IMR-90 (cell line): Measurements from ENCODE around the gene ZNF84.

Experiments used
- BHLHE40 ChIP-seq: fragments of 150-350 bp; IDR thresholded peaks from 2 replicates; pipeline ENCODE4 v1.6.1; 2016; ENCODE audit warnings: mild to moderate bottlenecking, low read depth, low read length
- CEBPB ChIP-seq: IDR thresholded peaks from 2 replicates; pipeline ENCODE4 v1.6.1; 2012; ENCODE audit warnings: low read depth, low read length, improper control_type of control experiment
- CHD1 ChIP-seq: IDR thresholded peaks from 2 replicates; pipeline ENCODE4 v1.6.1; 2012; ENCODE audit warnings: low read depth, low read length, improper control_type of control experiment
- CTCF ChIP-seq: conservative IDR thresholded peaks from 2 replicates; pipeline ENCODE4 v1.5.1; 2012; ENCODE audit warnings: mild to moderate bottlenecking, low read depth, low read length, improper control_type of control experiment
- ELK1 ChIP-seq: fragments of 150-350 bp; IDR thresholded peaks from 2 replicates; pipeline ENCODE4 v1.6.1; 2016; ENCODE audit warnings: low read depth, mild to moderate bottlenecking, low read length, moderate library complexity, borderline replicate concordance
- FOS ChIP-seq: fragments of 150-350 bp; IDR thresholded peaks from 2 replicates; pipeline ENCODE4 v1.6.1; 2016; ENCODE audit warnings: low read depth, low read length
- MAFK ChIP-seq: IDR thresholded peaks from 2 replicates; pipeline ENCODE4 v1.6.1; 2012; ENCODE audit warnings: low read depth, low read length, improper control_type of control experiment
- MXI1 ChIP-seq: IDR thresholded peaks from 2 replicates; pipeline ENCODE4 v1.6.1; 2012; ENCODE audit warnings: low read depth, mild to moderate bottlenecking, low read length, moderate library complexity, borderline replicate concordance
- NFE2L2 ChIP-seq: fragments of 150-350 bp; IDR thresholded peaks from 2 replicates; pipeline ENCODE4 v1.6.1; 2016; ENCODE audit warnings: low read depth, mild to moderate bottlenecking, low read length
- POLR2A ChIP-seq: IDR thresholded peaks from 2 replicates; pipeline ENCODE4 v1.6.1; 2012; ENCODE audit warnings: mild to moderate bottlenecking, low read depth, low read length
- RAD21 ChIP-seq: IDR thresholded peaks from 2 replicates; pipeline ENCODE4 v1.6.1; 2012; ENCODE audit warnings: low read length, improper control_type of control experiment
- RCOR1 ChIP-seq: IDR thresholded peaks from 2 replicates; pipeline ENCODE4 v1.6.1; 2012; ENCODE audit warnings: mild to moderate bottlenecking, low read length, improper control_type of control experiment; ENCODE audit not compliant: insufficient replicate concordance
- SMC3 ChIP-seq: fragments of 150-350 bp; IDR thresholded peaks from 2 replicates; pipeline ENCODE4 v1.6.1; 2016; ENCODE audit warnings: low read depth, mild to moderate bottlenecking, antibody characterized with exemption, low read length, moderate library complexity
- USF2 ChIP-seq: fragments of 150-350 bp; IDR thresholded peaks from 2 replicates; pipeline ENCODE4 v1.6.1; 2017; ENCODE audit warnings: mild to moderate bottlenecking, antibody characterized with exemption, low read length, low read depth

GRCh38 chr12:133037207-133038005, at the start of gene ZNF84:
- TF ChIP-seq CTCF (no peak), SMC3 (no peak), POLR2A (peak; percentile 79), MAFK (no peak), BHLHE40 (peak; percentile 94), FOS (peak; percentile 22; the same call in 1 of the 2 replicates), MXI1 (peak; percentile 72; the same call in 1 of the 2 replicates), NFE2L2 (no peak), USF2 (peak; percentile 96), RCOR1 (no peak), CHD1 (no peak), CEBPB (no peak), RAD21 (no peak), ELK1 (0 out of 2 replicates have a peak, but pooled peaks have one; percentile 20)
